MM.1S (cell line): Measurements from ENCODE around the gene BCOR.

Experiments
- DNase-seq: peaks from one replicate; pipeline ENCODE4 v3.0.0-alpha.2; 2015
- H2AFZ ChIP-seq: fragments of 300-600 bp; sonication (generic); 2 replicates; pipeline ENCODE4 v1.6.0; 2016; ENCODE audit warnings: antibody characterized with exemption, low read length
- H3F3A ChIP-seq: fragments of 300-600 bp; sonication (generic); 2 replicates; pipeline ENCODE4 v1.6.1; 2016; ENCODE audit warnings: mild to moderate bottlenecking, antibody characterized with exemption, low read length, moderate library complexity, mixed read lengths; ENCODE audit not compliant: insufficient read depth
- H3K27ac ChIP-seq: fragments of 300-600 bp; sonication (generic); 2 replicates; pipeline ENCODE4 v1.5.1; 2016; ENCODE audit warnings: mild to moderate bottlenecking, low read length
- H3K27me3 ChIP-seq: fragments of 300-600 bp; sonication (generic); replicated peaks from 2 replicates; pipeline ENCODE4 v1.6.0; 2016; ENCODE audit warnings: low read length; ENCODE audit not compliant: insufficient read depth
- H3K36me3 ChIP-seq: fragments of 300-600 bp; sonication (generic); replicated peaks from 2 replicates; pipeline ENCODE4 v1.6.1; 2016; ENCODE audit warnings: mild to moderate bottlenecking, low read length, mixed read lengths; ENCODE audit not compliant: insufficient read depth
- H3K4me1 ChIP-seq: fragments of 300-600 bp; sonication (generic); 2 replicates; pipeline ENCODE4 v1.6.1; 2016; ENCODE audit warnings: low read length, mixed read lengths
- H3K4me2 ChIP-seq: fragments of 300-600 bp; sonication (generic); 2 replicates; pipeline ENCODE4 v1.6.0; 2016; ENCODE audit warnings: low read depth, low read length
- H3K4me3 ChIP-seq: fragments of 300-600 bp; sonication (generic); 2 replicates; pipeline ENCODE4 v1.5.1; 2016; ENCODE audit warnings: low read length, mixed read lengths
- H3K79me2 ChIP-seq: fragments of 300-600 bp; sonication (generic); 2 replicates; pipeline ENCODE4 v1.6.1; 2016; ENCODE audit warnings: mixed run types, low read length, mixed read lengths
- H3K9ac ChIP-seq: fragments of 300-600 bp; sonication (generic); 2 replicates; pipeline ENCODE4 v1.6.1; 2016; ENCODE audit warnings: low read length, mixed read lengths
- H3K9me2 ChIP-seq: fragments of 300-600 bp; sonication (generic); replicated peaks from 2 replicates; pipeline ENCODE4 v1.6.1; 2016; ENCODE audit warnings: mild to moderate bottlenecking, low read length, mixed read lengths; ENCODE audit not compliant: insufficient read depth
- H3K9me3 ChIP-seq: fragments of 300-600 bp; sonication (generic); replicated peaks from 2 replicates; pipeline ENCODE4 v1.6.1; 2016; ENCODE audit warnings: mild to moderate bottlenecking, low read length, mixed read lengths; ENCODE audit not compliant: insufficient read depth
- H4K20me1 ChIP-seq: fragments of 300-600 bp; sonication (generic); 2 replicates; pipeline ENCODE4 v1.6.1; 2016; ENCODE audit warnings: mild to moderate bottlenecking, low read length, moderate library complexity, mixed read lengths; ENCODE audit not compliant: insufficient read depth
- EZH2 ChIP-seq: fragments of 300-600 bp; sonication (generic); optimal IDR thresholded peaks from 2 replicates; pipeline ENCODE3; 2017; ENCODE audit warnings: low read depth, mild to moderate bottlenecking, antibody characterized with exemption, low read length, mixed read lengths
- EZH2phosphoT487 ChIP-seq: fragments of 300-600 bp; sonication (generic); IDR thresholded peaks from 2 replicates; pipeline ENCODE4 v1.6.1; 2018; ENCODE audit warnings: antibody characterized with exemption, low read length
- TF ChIP-seq, protein P1 (sequence below): fragments of 300-600 bp; sonication (generic); IDR thresholded peaks from 2 replicates; pipeline ENCODE4 v1.5.1; 2016; ENCODE audit warnings: antibody characterized with exemption, low read length, mixed read lengths

Gene BCOR

DNA sequence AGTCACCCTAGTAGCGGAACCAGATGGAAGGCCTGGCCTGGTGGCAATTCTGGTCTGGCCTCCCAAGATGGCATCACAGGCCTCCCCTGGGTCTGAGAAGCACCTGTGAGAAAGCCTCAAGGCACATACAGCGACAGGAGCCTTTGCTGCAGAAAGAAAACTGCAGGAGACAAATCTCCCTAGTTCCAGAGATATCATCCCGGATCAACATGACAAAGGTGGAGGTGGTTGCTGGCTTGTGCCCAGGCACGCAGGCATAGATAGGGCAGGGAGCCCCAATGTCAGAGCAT, 93.6 kb downstream of the BCOR start:
- no peak overlapping the region for H3K9ac ChIP-seq
- no peak for DNase-seq
- H4K20me1 ChIP-seq, result no peaks in the 10 kb centered on the region
- no peak overlapping the region for H2AFZ ChIP-seq
- no peaks in the 10 kb centered on the region for H3K79me2 ChIP-seq
- no peak overlapping the region for H3K27ac ChIP-seq
- no peaks in the 10 kb centered on the region for H3K9me2 ChIP-seq
- no peaks in the 10 kb centered on the region for H3F3A ChIP-seq
- H3K27me3 ChIP-seq, result no peaks in the 10 kb centered on the region
- H3K4me2 ChIP-seq, result no peak overlapping the region
- H3K4me1 ChIP-seq, result no peaks in the 10 kb centered on the region
- no peaks in the 10 kb centered on the region for H3K9me3 ChIP-seq
- H3K4me3 ChIP-seq, result no peak overlapping the region
- TF ChIP-seq EZH2 (no peak), EZH2phosphoT487 (no peak)
- TF ChIP-seq, protein P1, sequence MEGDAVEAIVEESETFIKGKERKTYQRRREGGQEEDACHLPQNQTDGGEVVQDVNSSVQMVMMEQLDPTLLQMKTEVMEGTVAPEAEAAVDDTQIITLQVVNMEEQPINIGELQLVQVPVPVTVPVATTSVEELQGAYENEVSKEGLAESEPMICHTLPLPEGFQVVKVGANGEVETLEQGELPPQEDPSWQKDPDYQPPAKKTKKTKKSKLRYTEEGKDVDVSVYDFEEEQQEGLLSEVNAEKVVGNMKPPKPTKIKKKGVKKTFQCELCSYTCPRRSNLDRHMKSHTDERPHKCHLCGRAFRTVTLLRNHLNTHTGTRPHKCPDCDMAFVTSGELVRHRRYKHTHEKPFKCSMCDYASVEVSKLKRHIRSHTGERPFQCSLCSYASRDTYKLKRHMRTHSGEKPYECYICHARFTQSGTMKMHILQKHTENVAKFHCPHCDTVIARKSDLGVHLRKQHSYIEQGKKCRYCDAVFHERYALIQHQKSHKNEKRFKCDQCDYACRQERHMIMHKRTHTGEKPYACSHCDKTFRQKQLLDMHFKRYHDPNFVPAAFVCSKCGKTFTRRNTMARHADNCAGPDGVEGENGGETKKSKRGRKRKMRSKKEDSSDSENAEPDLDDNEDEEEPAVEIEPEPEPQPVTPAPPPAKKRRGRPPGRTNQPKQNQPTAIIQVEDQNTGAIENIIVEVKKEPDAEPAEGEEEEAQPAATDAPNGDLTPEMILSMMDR, result no peak
- no peaks in the 10 kb centered on the region for H3K36me3 ChIP-seq

DNA sequence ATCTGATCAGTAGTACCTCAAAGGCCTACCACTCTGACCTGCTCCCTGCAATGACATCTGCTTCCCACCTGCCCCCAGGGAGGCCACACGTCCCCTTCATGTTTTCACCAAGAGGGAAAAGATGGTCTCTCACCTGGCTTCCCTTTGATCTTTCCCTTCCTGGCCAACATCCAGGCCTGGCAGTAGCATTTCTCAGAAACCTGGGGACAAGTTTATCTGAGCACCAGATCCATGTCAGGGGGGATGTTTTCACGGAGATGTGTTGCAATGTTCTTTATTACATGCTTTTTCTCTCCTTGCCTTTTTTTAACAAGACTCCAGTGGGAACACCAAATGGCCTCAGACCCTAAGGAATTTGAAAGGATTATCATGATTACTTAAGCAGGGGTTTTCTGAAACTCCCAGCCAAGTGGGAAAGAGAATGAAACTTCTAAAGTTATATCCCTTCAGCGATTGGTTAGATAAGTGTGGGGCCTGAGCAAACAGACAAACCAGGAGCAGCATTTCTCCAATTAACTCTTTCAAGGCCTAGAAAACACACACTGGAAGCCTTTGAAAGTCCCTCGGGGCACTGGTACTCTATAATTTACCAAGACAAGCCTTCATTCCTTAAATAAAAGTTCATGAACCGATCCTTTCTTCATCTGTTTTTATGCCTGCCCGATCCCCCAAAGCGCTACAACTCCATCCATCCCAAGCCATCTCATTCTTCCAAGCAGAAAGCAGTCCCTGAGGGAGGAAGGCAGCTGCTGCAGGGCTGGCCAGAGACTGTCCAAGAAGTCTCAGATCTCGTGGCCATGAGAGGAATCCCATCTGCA, 94.1 kb downstream of the BCOR start:
- Histone ChIP-seq H3K79me2 (no peaks in the 10 kb centered on the region), H3K27ac (no peak overlapping the region), H4K20me1 (no peaks in the 10 kb centered on the region), H2AFZ (no peak overlapping the region), H3K36me3 (no peaks in the 10 kb centered on the region), H3K9me2 (no peaks in the 10 kb centered on the region), H3K4me3 (no peak overlapping the region), H3K9ac (no peak overlapping the region), H3K4me1 (no peaks in the 10 kb centered on the region), H3F3A (no peaks in the 10 kb centered on the region), H3K4me2 (no peak overlapping the region), H3K27me3 (no peaks in the 10 kb centered on the region), H3K9me3 (no peaks in the 10 kb centered on the region)
- TF ChIP-seq, protein P1, result no peak
- TF ChIP-seq EZH2 (no peak), EZH2phosphoT487 (no peak)
- no peak for DNase-seq

DNA sequence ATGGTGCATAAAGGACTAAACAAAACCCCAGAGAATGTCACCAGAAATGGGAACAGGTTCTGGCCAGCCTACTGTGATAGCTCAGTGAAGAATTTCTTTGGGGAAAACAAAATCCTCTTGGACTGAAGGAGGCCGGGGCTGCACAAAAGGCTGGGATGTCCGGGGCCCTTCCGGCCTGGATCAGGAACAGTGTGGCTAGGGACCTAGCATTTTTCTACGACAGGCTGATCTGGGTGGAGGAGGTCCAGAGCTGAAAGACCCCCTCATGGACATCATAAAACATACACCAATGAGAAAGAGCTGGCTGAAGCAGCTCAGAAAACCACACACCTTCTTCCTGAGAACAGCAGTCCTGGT, 94.7 kb downstream of the BCOR start:
- DNase-seq, result no peak
- no peak overlapping the region for H3K4me2 ChIP-seq
- no peaks in the 10 kb centered on the region for H4K20me1 ChIP-seq
- H2AFZ ChIP-seq, result no peak overlapping the region
- no peaks in the 10 kb centered on the region for H3K4me1 ChIP-seq
- no peaks in the 10 kb centered on the region for H3K36me3 ChIP-seq
- no peaks in the 10 kb centered on the region for H3K9me2 ChIP-seq
- H3F3A ChIP-seq, result no peaks in the 10 kb centered on the region
- H3K27me3 ChIP-seq, result no peaks in the 10 kb centered on the region
- H3K4me3 ChIP-seq, result no peak overlapping the region
- no peak overlapping the region for H3K9ac ChIP-seq
- H3K27ac ChIP-seq, result no peak overlapping the region
- TF ChIP-seq, protein P1, result no peak
- TF ChIP-seq EZH2phosphoT487 (no peak), EZH2 (no peak)
- H3K9me3 ChIP-seq, result no peaks in the 10 kb centered on the region
- H3K79me2 ChIP-seq, result no peaks in the 10 kb centered on the region
